Hepatocyte (in vitro differentiated cells): ENCODE measurements around the gene C11orf68. TPM values are rescaled to one million over a fixed set of nuclear protein-coding genes. Genes with fewer than 3 reads are reported as not detected.
"Not testable (repeated sequence)": the region's sequence is repeated elsewhere in the genome, so short reads cannot be mapped to it uniquely, and the experiment has no call there.

Source experiments
- DNase-seq: peaks from one replicate; pipeline ENCODE4 v3.0.0-alpha.2; 2016; ENCODE audit warnings: low spot score
- H2AFZ ChIP-seq: fragments of 200-600 bp; sonication (generic); 2 replicates; pipeline ENCODE4 v1.6.0; 2016; ENCODE audit warnings: antibody characterized with exemption, mild to moderate bottlenecking
- H3K27ac ChIP-seq: fragments of 200-600 bp; sonication (generic); 2 replicates; pipeline ENCODE4 v1.5.1; 2016; ENCODE audit warnings: mild to moderate bottlenecking
- H3K27me3 ChIP-seq: fragments of 200-600 bp; sonication (generic); 2 replicates; pipeline ENCODE4 v1.6.1; 2016
- H3K36me3 ChIP-seq: fragments of 200-600 bp; sonication (generic); replicated peaks from 2 replicates; pipeline ENCODE4 v1.5.1; 2016; ENCODE audit warnings: low read depth; ENCODE audit not compliant: insufficient read depth
- H3K4me1 ChIP-seq: fragments of 200-600 bp; sonication (generic); 2 replicates; pipeline ENCODE4 v1.5.1; 2016; ENCODE audit warnings: mild to moderate bottlenecking, moderate library complexity; ENCODE audit not compliant: insufficient read depth
- H3K4me2 ChIP-seq: fragments of 200-600 bp; sonication (generic); 2 replicates; pipeline ENCODE4 v1.6.0; 2016
- H3K4me3 ChIP-seq: fragments of 200-600 bp; sonication (generic); 2 replicates; pipeline ENCODE4 v1.5.1; 2016; ENCODE audit warnings: mild to moderate bottlenecking
- H3K79me2 ChIP-seq: fragments of 200-600 bp; sonication (generic); 2 replicates; pipeline ENCODE4 v1.6.0; 2017; ENCODE audit warnings: mild to moderate bottlenecking
- H3K9me2 ChIP-seq: fragments of 200-600 bp; sonication (generic); replicated peaks from 2 replicates; pipeline ENCODE4 v1.6.0; 2017; ENCODE audit warnings: mild to moderate bottlenecking; ENCODE audit not compliant: insufficient read depth
- H3K9me3 ChIP-seq: fragments of 200-600 bp; sonication (generic); 2 replicates; pipeline ENCODE4 v1.5.1; 2016; ENCODE audit warnings: low read depth, mild to moderate bottlenecking
- H4K20me1 ChIP-seq: fragments of 200-600 bp; sonication (generic); 2 replicates; pipeline ENCODE4 v1.6.0; 2016; ENCODE audit warnings: mild to moderate bottlenecking; ENCODE audit not compliant: insufficient read depth, poor library complexity, severe bottlenecking
- EZH2 ChIP-seq: fragments of 200-600 bp; sonication (generic); IDR thresholded peaks from 2 replicates; pipeline ENCODE4 v1.6.1; 2016; ENCODE audit warnings: antibody characterized with exemption, mild to moderate bottlenecking, borderline replicate concordance
- EZH2phosphoT487 ChIP-seq: fragments of 200-600 bp; sonication (generic); IDR thresholded peaks from one replicate; pipeline ENCODE4 v1.6.1; 2018; ENCODE audit warnings: antibody characterized with exemption, mild to moderate bottlenecking, low read depth, moderate library complexity; ENCODE audit not compliant: unreplicated experiment, severe bottlenecking
- WGBS: methylation state at CpG from one replicate; pipeline ENCODE4 v1.1.6; 2016; ENCODE audit warnings: low lambda C conversion rate; ENCODE audit errors: missing lambda C conversion rate; 5-methylcytosine and 5-hydroxymethylcytosine counted together
- polyA plus RNA-seq: library from polyadenylated mRNA; unstranded; fragments of >200 nt; fragmentation: Nextera tagmentation; extraction: Ambion mirVana; gene quantifications from 2 replicates; pipeline ENCODE4 v1.2.1, GENCODE V29; 2016
- total RNA-seq: library from RNA; depleted of rRNA; stranded (reverse); fragments of >200 nt; gene quantifications from 2 replicates; pipeline ENCODE4 v1.2.3, GENCODE V29; 2014
- TF ChIP-seq, protein P1 (sequence below): fragments of 200-600 bp; sonication (generic); IDR thresholded peaks from 2 replicates; pipeline ENCODE4 v1.5.1; 2016; ENCODE audit warnings: antibody characterized with exemption, mild to moderate bottlenecking; ENCODE audit not compliant: poor library complexity

C11orf68 gene
- total and polyA plus RNA-seq, 2 experiments from 2014 or later, result 26.3 to 59.3 TPM

DNA sequence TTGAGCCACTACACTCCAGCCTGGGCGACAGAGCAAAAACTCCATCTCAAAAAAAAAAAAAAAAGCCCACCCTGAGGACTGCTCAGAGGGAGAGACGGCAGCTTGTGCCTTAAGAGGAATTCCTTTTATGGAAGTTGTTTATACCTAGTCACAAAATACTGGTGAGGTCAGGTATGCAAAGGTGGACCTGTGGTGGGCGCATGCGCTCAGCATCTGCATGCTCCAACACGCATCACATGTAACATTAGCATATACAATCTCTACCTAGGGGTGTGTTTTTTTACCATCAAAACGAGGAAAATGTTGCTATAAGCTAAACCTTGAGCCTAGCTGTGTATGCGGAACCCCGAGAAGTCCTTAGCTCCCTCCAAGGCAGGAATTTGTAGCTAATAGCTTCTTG is 35.9 kb upstream of the C11orf68 start:
- no peaks in the 10 kb centered on the region for H3K9me3 ChIP-seq
- no peak overlapping the region for H3K27ac ChIP-seq
- TF ChIP-seq EZH2phosphoT487 (no peak), EZH2 (no peak)
- TF ChIP-seq, protein P1, sequence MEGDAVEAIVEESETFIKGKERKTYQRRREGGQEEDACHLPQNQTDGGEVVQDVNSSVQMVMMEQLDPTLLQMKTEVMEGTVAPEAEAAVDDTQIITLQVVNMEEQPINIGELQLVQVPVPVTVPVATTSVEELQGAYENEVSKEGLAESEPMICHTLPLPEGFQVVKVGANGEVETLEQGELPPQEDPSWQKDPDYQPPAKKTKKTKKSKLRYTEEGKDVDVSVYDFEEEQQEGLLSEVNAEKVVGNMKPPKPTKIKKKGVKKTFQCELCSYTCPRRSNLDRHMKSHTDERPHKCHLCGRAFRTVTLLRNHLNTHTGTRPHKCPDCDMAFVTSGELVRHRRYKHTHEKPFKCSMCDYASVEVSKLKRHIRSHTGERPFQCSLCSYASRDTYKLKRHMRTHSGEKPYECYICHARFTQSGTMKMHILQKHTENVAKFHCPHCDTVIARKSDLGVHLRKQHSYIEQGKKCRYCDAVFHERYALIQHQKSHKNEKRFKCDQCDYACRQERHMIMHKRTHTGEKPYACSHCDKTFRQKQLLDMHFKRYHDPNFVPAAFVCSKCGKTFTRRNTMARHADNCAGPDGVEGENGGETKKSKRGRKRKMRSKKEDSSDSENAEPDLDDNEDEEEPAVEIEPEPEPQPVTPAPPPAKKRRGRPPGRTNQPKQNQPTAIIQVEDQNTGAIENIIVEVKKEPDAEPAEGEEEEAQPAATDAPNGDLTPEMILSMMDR, result no peak
- no peak for DNase-seq
- H2AFZ ChIP-seq, result no peak overlapping the region
- 78% methylated on average over 8 of the region's 8 CpGs for WGBS
- no peaks in the 10 kb centered on the region for H4K20me1 ChIP-seq
- H3K9me2 ChIP-seq, result no peaks in the 10 kb centered on the region
- no peaks in the 10 kb centered on the region for H3K36me3 ChIP-seq
- no peaks in the 10 kb centered on the region for H3K79me2 ChIP-seq
- H3K4me3 ChIP-seq, result no peak overlapping the region
- H3K4me2 ChIP-seq, result no peak overlapping the region
- peaks cover 4% of the 10 kb centered on the region for H3K4me1 ChIP-seq
- H3K27me3 ChIP-seq, result no peaks in the 10 kb centered on the region

- TF ChIP-seq, protein P1, result no peak
- TF ChIP-seq EZH2phosphoT487 (no peak), EZH2 (no peak)
- Histone ChIP-seq H3K36me3 (no peaks in the 10 kb centered on the region), H2AFZ (no peak overlapping the region), H3K4me3 (no peak overlapping the region), H3K27ac (no peak overlapping the region), H3K27me3 (no peaks in the 10 kb centered on the region), H3K4me2 (no peak overlapping the region), H3K4me1 (peaks cover 4% of the 10 kb centered on the region), H3K9me3 (no peaks in the 10 kb centered on the region), H3K79me2 (no peaks in the 10 kb centered on the region), H4K20me1 (no peaks in the 10 kb centered on the region), H3K9me2 (no peaks in the 10 kb centered on the region)
- WGBS, result 86% methylated on average over 19 of the region's 20 CpGs
- DNase-seq, result no peak
Measured at GRCh38 chr11:65953471-65953870, 34.6 kb upstream of the C11orf68 start.

- H3K4me2 ChIP-seq, result no peak overlapping the region
- H3K9me2 ChIP-seq, result no peaks in the 10 kb centered on the region
Measured at GRCh38 chr11:65952052-65952521, 33.2 kb upstream of the C11orf68 start.

DNA sequence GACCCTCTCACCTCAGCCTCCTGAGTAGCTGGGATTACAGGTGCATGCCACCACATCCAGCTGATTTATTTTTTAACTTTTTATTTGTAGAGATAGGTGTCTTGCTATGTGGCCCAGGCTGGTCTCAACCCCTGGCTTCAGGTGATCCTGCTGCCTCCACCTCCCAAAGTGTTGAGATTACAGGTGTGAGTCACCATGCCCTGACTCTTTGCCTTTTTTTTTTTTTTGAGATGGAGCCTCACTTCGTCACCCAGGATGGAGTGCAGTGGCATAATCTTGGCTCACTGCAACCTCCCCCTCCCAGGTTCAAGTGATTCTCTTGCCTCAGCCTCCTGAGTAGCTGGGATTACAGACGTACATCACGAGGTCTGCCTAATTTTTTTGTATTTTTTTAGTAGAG is 32.8 kb upstream of the C11orf68 start:
- H3K27ac ChIP-seq, H3K9me3 ChIP-seq, H3K4me2 ChIP-seq, H3K9me2 ChIP-seq, H3K27me3 ChIP-seq, H3K4me1 ChIP-seq, H2AFZ ChIP-seq, H3K36me3 ChIP-seq, H3K4me3 ChIP-seq, H4K20me1 ChIP-seq, DNase-seq, H3K79me2 ChIP-seq: not testable (repeated sequence)
- WGBS, result 67% methylated on average over 3 of the region's 3 CpGs

More at GRCh38 chr11:65952052-65952521, 33.2 kb upstream of the C11orf68 start:
- no peaks in the 10 kb centered on the region for H4K20me1 ChIP-seq
- peaks cover 4% of the 10 kb centered on the region for H3K4me1 ChIP-seq
- H3K36me3 ChIP-seq, result no peaks in the 10 kb centered on the region
- H3K27ac ChIP-seq, result no peak overlapping the region
- H3K27me3 ChIP-seq, result no peaks in the 10 kb centered on the region
- 70% methylated on average over 6 of the region's 6 CpGs for WGBS
- TF ChIP-seq EZH2phosphoT487, result no peak
- TF ChIP-seq, protein P1, result no peak
- no peak for TF ChIP-seq EZH2
- DNase-seq, result no peak
- no peak overlapping the region for H3K4me3 ChIP-seq
- no peaks in the 10 kb centered on the region for H3K79me2 ChIP-seq
- H2AFZ ChIP-seq, result no peak overlapping the region
- H3K9me3 ChIP-seq, result no peaks in the 10 kb centered on the region

DNA sequence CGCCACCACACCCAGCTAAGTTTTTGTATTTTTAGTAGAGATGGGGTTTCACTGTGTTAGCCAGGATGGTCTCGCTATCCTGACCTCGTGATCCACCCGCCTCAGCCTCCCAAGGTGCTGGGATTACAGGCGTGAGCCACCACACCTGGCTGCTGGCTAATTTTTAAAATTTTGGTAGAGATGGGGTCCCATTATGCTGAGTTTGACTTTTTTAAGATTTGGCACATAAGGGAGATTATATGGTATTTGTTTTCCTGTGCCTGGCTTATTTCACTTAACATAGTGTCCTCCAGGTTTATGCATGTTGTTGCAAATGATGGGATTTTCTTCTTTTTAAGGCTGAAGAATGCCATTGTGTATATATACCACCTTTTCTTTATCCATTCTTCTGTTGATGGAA is 31.8 kb upstream of the C11orf68 start:
- H3K27ac ChIP-seq, H3K9me3 ChIP-seq, H3K27me3 ChIP-seq, H3K4me2 ChIP-seq, H4K20me1 ChIP-seq, H3K4me3 ChIP-seq, H2AFZ ChIP-seq, H3K79me2 ChIP-seq, H3K9me2 ChIP-seq, H3K36me3 ChIP-seq, H3K4me1 ChIP-seq, DNase-seq: not testable (repeated sequence)
- WGBS, result 93% methylated on average over 5 of the region's 5 CpGs
